Stimulated activated effector memory CD8-positive, alpha-beta T cell treated with anti-CD3 and anti-CD28 coated beads, Interleukin-12 subunit alpha, Interleukin-12 subunit beta, amount 100 ng/mL, for 72 hours (primary cell): Measurements from ENCODE around the gene MUC5B.
"Not testable (repeated sequence)": the region's sequence is repeated elsewhere in the genome, so short reads cannot be mapped to it uniquely, and the experiment has no call there.

Experiments used
- ATAC-seq: fragments of 150-1000 bp; cut with Tn5 transposase; 2 replicates; pipeline ENCODE4 v1.10.0; 2021
- DNase-seq, 2 donors: peaks; one replicate each; pipeline ENCODE4 v3.0.0; 2021 to 2022; ENCODE audit warnings: low spot score in 2 of 2
- H3K27ac Mint-ChIP-seq: one replicate; pipeline ENCODE4 v1.8.0; 2022; ENCODE audit warnings: mild to moderate bottlenecking, mixed read lengths
- H3K36me3 Mint-ChIP-seq: one replicate; pipeline ENCODE4 v1.8.0; 2022; ENCODE audit warnings: mild to moderate bottlenecking, mixed read lengths
- H3K4me1 Mint-ChIP-seq: one replicate; pipeline ENCODE4 v1.8.0; 2022; ENCODE audit warnings: mixed read lengths
- H3K4me3 Mint-ChIP-seq: one replicate; pipeline ENCODE4 v1.8.0; 2022; ENCODE audit warnings: mild to moderate bottlenecking, mixed read lengths
- H3K9me3 Mint-ChIP-seq: one replicate; pipeline ENCODE4 v1.8.0; 2022; ENCODE audit warnings: mixed read lengths

Gene MUC5B

GRCh38 chr11:1222491-1223345 lies at the start of gene MUC5B:
MUC5B (plus strand) TSS chr11:1223066; CDS start chr11:1223124, 58 bp downstream.
- DNase-seq (no peak), ATAC-seq (no peak)
- H3K4me3 Mint-ChIP-seq: no peak within 1 kb of the TSS
- no peaks in the 10 kb centered on the region for H3K9me3 Mint-ChIP-seq
- no peaks in the 10 kb centered on the region for H3K36me3 Mint-ChIP-seq
- peaks cover 5% of the 10 kb centered on the region for H3K4me1 Mint-ChIP-seq
- H3K27ac Mint-ChIP-seq: no peak within 1 kb of the TSS

- H3K4me3 Mint-ChIP-seq, DNase-seq, ATAC-seq, H3K27ac Mint-ChIP-seq: not testable (repeated sequence)
- Mint-ChIP-seq H3K36me3 (peaks cover 10% of the 10 kb centered on the region), H3K9me3 (peaks cover 11% of the 10 kb centered on the region), H3K4me1 (peaks cover 14% of the 10 kb centered on the region)
Measured at GRCh38 chr11:1173396-1173795, 49.5 kb upstream of the MUC5B start.

GRCh38 chr11:1174441-1175370 lies 48.2 kb upstream of the MUC5B start:
- no peak for DNase-seq
- no peak for ATAC-seq
- Mint-ChIP-seq H3K4me3 (no peak overlapping the region), H3K36me3 (peaks cover 10% of the 10 kb centered on the region), H3K27ac (no peak overlapping the region), H3K4me1 (peaks cover 14% of the 10 kb centered on the region), H3K9me3 (peaks cover 11% of the 10 kb centered on the region)

- Mint-ChIP-seq H3K4me3 (no peak overlapping the region), H3K9me3 (peaks cover 10% of the 10 kb centered on the region), H3K36me3 (peaks cover 8% of the 10 kb centered on the region), H3K4me1 (peaks cover 14% of the 10 kb centered on the region), H3K27ac (no peak overlapping the region)
- ATAC-seq: no peak
- no peak for DNase-seq
Measured at GRCh38 chr11:1175461-1176223, 47.2 kb upstream of the MUC5B start.

- DNase-seq: no peak
- H3K36me3 Mint-ChIP-seq: peaks cover under 1% of the 10 kb centered on the region
- no peak overlapping the region for H3K4me3 Mint-ChIP-seq
- peaks cover 7% of the 10 kb centered on the region for H3K4me1 Mint-ChIP-seq
- no peak overlapping the region for H3K27ac Mint-ChIP-seq
- peaks cover 4% of the 10 kb centered on the region for H3K9me3 Mint-ChIP-seq
- no peak for ATAC-seq
Measured at GRCh38 chr11:1176224-1177019, 46.4 kb upstream of the MUC5B start.

GRCh38 chr11:1177020-1177770 lies 45.7 kb upstream of the MUC5B start:
- ATAC-seq: no peak
- peaks cover 7% of the 10 kb centered on the region for H3K4me1 Mint-ChIP-seq
- no peaks in the 10 kb centered on the region for H3K9me3 Mint-ChIP-seq

GRCh38 chr11:1177771-1178090 lies 45.1 kb upstream of the MUC5B start:
- no peak overlapping the region for H3K4me3 Mint-ChIP-seq
- ATAC-seq: no peak

More at GRCh38 chr11:1177020-1177770, 45.7 kb upstream of the MUC5B start:
- DNase-seq: no peak
- Mint-ChIP-seq H3K27ac (no peak overlapping the region), H3K4me3 (no peak overlapping the region), H3K36me3 (no peaks in the 10 kb centered on the region)

GRCh38 chr11:1178201-1178885 lies 44.5 kb upstream of the MUC5B start:
- no peak for ATAC-seq
- Mint-ChIP-seq H3K4me3 (no peak overlapping the region), H3K9me3 (no peaks in the 10 kb centered on the region), H3K36me3 (no peaks in the 10 kb centered on the region), H3K4me1 (peaks cover 7% of the 10 kb centered on the region), H3K27ac (no peak overlapping the region)
- DNase-seq: no peak

More at GRCh38 chr11:1177771-1178090, 45.1 kb upstream of the MUC5B start:
- Mint-ChIP-seq H3K27ac (no peak overlapping the region), H3K9me3 (no peaks in the 10 kb centered on the region), H3K36me3 (no peaks in the 10 kb centered on the region), H3K4me1 (peaks cover 7% of the 10 kb centered on the region)
- DNase-seq: no peak

GRCh38 chr11:1178906-1179305 lies 44.0 kb upstream of the MUC5B start:
- Mint-ChIP-seq H3K36me3 (no peaks in the 10 kb centered on the region), H3K4me3 (no peak overlapping the region), H3K9me3 (no peaks in the 10 kb centered on the region), H3K27ac (no peak overlapping the region), H3K4me1 (peaks cover 7% of the 10 kb centered on the region)
- DNase-seq: no peak
- no peak for ATAC-seq

- no peak for ATAC-seq
- H3K27ac Mint-ChIP-seq: no peak overlapping the region
- DNase-seq: no peak
Measured at GRCh38 chr11:1179641-1180040, 43.2 kb upstream of the MUC5B start.

GRCh38 chr11:1180171-1180570 lies 42.7 kb upstream of the MUC5B start:
- Mint-ChIP-seq H3K27ac (no peak overlapping the region), H3K4me3 (no peak overlapping the region), H3K36me3 (no peaks in the 10 kb centered on the region), H3K4me1 (peaks cover 7% of the 10 kb centered on the region), H3K9me3 (no peaks in the 10 kb centered on the region)
- ATAC-seq (no peak), DNase-seq (no peak)

More at GRCh38 chr11:1179641-1180040, 43.2 kb upstream of the MUC5B start:
- H3K4me1 Mint-ChIP-seq: peaks cover 7% of the 10 kb centered on the region
- no peaks in the 10 kb centered on the region for H3K9me3 Mint-ChIP-seq
- H3K36me3 Mint-ChIP-seq: no peaks in the 10 kb centered on the region
- H3K4me3 Mint-ChIP-seq: no peak overlapping the region

GRCh38 chr11:1180947-1181391 lies 41.9 kb upstream of the MUC5B start:
- Mint-ChIP-seq H3K36me3 (no peaks in the 10 kb centered on the region), H3K4me1 (peaks cover 1% of the 10 kb centered on the region), H3K27ac (no peak overlapping the region), H3K9me3 (no peaks in the 10 kb centered on the region), H3K4me3 (no peak overlapping the region)
- DNase-seq (no peak), ATAC-seq (no peak)

- H3K9me3 Mint-ChIP-seq: no peaks in the 10 kb centered on the region
- no peaks in the 10 kb centered on the region for H3K36me3 Mint-ChIP-seq
- H3K4me3 Mint-ChIP-seq: no peak overlapping the region
- H3K27ac Mint-ChIP-seq: no peak overlapping the region
- ATAC-seq (peak; percentile 9), DNase-seq (no peak)
- H3K4me1 Mint-ChIP-seq: no peaks in the 10 kb centered on the region
Measured at GRCh38 chr11:1181420-1181819, 41.4 kb upstream of the MUC5B start.
